Measurements from ENCODE around the gene PITX2.

PITX2 gene

DNA sequence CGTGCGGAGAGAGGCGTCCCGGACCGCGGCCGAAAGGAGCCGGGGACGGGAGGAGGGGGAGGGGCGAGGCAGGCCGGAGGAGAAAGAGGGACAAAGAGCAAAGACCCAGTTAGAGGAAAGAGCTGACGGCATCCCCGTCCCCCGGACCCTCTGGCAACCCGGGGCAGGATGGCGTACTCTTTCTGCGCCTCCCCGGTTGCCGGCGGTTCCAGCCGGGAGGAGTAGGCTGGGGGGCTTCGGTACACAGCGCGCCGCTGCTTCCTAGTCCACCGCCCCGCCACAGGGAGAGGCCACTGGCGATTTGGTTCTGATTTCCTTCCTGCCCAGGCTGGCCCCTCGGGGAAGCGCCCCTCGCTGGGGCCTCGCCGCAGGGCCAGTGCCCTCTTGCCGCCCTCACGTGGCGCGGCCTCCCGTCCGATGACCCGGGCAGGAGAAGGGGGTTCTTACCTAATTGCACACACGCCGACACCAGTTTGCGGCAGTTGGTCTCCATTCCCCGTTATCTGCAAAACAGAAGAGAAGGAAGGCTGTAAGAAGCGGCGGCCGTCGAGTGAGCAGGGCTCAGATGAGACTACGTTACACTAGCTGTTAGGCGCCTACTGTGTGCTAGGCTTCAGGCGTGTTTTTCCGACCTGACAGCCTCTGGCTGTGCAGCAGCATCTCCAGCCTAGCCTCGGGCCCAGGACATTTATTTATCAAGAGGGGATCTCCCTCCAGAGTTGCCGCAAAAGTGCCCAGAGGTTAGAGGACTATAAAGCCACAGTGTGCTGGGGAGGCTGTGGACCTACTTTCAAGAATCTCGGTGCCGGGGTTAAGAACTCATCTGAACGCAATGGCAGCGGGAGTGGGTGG is 9.9 kb upstream of the PITX2 start:
- H3K4me3 ChIP-seq (ENCODE audit: low read length) = no peak overlapping the region
- no peak for DNase-seq (ENCODE audit: low read depth)
- TF ChIP-seq, protein P1, sequence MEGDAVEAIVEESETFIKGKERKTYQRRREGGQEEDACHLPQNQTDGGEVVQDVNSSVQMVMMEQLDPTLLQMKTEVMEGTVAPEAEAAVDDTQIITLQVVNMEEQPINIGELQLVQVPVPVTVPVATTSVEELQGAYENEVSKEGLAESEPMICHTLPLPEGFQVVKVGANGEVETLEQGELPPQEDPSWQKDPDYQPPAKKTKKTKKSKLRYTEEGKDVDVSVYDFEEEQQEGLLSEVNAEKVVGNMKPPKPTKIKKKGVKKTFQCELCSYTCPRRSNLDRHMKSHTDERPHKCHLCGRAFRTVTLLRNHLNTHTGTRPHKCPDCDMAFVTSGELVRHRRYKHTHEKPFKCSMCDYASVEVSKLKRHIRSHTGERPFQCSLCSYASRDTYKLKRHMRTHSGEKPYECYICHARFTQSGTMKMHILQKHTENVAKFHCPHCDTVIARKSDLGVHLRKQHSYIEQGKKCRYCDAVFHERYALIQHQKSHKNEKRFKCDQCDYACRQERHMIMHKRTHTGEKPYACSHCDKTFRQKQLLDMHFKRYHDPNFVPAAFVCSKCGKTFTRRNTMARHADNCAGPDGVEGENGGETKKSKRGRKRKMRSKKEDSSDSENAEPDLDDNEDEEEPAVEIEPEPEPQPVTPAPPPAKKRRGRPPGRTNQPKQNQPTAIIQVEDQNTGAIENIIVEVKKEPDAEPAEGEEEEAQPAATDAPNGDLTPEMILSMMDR (conservative IDR thresholded peaks at IDR 0.05; ENCODE audit: low read length) = no peak

DNA sequence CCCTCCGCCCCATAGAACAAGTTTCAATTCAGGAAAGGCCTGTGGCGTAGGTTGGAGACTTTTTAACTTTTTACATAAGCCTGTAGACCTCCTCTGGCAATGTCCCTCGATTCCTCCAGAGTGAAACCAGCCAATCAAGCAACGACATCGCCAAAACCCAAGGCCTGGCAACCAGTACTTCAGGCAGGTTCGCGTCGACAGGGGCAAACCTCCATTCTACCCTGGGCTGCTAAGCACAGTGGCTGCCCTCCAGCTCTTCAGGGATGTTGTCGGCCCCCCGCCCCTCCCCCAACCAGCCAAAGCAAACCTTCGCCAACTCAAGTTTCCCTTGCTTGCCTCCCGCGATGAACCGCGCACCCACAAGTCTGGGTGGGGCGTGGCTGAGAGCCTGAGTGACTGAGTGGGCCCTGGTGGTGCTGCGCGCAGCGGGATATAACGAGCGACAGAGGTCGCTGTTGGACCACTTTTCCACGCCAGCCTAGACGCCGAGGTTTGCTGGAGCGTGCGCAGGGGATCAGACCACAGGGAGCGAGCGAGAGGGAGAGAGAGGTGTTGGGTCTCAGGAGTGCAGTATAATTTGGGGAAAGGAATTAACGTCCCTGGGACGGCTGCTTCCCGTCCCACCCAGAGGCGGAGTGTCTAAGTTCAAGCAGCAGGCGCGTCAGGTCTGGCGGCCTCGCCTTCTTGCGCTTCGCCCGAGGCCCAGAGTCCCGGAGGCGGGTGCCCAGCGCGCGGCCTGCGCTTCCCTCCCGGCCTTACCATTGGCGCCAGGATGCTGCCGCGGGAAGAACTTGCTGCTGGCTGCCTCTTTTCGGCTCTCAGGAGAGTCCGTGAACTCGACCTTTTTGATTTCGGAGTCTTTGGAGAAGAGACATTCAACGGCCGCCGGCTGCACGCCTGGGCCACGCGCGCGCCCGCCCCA is 9.0 kb upstream of the PITX2 start:
- DNase-seq (ENCODE audit: low read depth) = peak; percentile 70
- peak overlapping the region; percentile 20; the same call in 1 of the 2 replicates for H3K4me3 ChIP-seq (ENCODE audit: low read length)
- TF ChIP-seq, protein P1 (conservative IDR thresholded peaks at IDR 0.05; ENCODE audit: low read length) = peak; percentile 64

DNA sequence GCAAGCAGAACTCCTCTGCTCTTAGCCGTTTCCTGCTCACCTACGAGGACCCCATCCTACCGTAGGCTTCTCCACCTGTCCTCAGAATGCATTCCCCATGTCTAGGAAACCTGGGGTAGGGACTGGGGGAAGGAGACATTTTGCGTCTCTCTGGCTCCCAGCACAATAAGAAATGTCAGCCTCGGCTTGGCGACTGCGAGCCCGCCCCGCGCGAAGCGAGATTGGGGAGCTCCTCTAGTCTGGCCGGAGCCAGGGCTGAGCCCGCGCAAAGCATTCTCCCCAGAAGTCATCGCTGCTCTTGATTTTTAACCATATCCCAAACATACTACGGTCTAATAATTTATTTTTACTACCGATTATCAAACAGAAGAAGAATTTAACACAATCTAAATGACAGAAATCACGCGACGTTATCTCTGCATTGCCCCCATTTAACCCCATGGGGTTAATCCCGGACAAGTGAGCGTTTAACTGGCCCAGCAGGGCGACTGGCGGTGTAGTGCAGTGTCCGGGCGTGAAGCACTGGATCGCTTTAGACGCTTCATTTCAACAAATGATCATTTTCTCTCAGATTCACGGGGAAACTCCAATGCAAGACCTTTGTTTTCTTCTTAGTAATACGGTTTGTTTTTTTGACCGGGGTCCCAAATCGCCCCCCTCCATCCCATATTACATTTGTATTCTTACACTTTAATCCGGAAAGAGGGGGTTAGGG is 8.0 kb upstream of the PITX2 start:
- DNase-seq (ENCODE audit: low read depth) = no peak
- no peak overlapping the region for H3K4me3 ChIP-seq (ENCODE audit: low read length)
- TF ChIP-seq, protein P1 (conservative IDR thresholded peaks at IDR 0.05; ENCODE audit: low read length) = no peak

DNA sequence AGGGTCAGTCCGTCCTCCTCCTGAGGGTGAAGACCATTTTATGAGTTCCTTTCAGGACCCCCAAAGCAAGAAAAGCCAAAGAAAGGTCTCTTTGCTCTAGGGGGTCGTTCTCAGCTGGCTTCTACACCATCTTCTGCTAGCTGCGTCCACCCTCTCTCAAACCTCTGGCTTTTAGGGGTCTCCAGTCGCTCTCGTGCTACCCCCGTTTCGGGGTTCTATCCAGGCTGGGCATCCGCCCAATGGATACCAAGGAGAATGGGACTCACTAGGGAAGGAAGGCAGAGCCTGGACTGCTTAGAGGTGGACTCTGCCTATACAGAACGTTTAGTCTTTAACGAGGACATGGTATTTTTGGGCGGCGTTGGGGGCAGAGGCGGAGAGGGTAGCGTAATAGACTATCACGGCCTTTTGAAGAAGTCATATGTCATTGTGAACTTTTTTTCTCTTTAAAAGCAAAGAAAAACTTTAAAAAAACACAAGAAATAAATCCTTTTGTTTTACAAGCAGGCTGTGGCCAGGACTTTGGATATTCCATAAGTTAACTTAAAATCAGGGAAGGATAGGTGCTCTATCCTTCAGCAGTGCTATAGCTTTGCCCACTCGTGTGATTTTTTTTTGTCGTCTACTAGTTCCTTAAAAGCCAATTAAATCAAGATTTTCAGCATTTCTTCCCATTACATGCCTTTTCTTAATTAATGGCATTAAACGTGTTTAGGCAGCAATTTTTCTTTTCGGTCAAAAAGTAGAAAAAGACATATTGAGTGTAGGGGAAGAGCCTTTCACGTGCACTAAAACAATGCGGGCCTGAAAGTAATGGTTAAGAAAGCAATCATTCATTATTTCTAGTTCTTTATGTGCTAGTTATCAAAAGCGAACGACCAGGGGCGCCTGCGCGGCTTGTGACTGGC is 7.2 kb upstream of the PITX2 start:
- no peak for DNase-seq (ENCODE audit: low read depth)
- H3K4me3 ChIP-seq (ENCODE audit: low read length) = no peak overlapping the region
- TF ChIP-seq, protein P1 (conservative IDR thresholded peaks at IDR 0.05; ENCODE audit: low read length) = no peak

DNA sequence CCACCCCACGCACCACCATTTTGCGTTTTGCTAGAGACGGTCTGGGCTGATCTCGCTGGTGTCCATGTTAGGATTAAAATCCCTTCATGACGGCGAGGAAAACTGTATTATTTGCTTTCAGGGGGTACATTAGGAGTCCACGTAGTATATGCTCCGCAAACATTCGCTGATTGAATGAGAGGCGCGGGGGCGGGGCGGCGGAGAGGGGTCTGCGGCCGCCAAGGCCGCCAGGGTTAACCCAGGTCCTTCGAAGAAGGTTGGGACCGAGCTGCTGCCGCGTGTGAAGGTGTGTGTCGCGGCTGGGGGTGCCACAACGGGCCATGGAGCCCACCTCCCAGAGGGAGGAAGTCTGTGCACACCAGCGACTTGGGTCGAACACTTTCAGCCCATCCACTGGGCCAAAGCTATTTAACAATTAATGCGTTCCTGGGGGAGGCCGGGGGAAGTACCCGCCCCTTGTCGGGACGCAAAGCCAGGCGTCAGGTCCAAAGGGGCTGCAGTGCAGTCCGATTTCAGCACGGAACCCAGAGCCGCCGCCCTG is 6.4 kb upstream of the PITX2 start:
- TF ChIP-seq, protein P1 (conservative IDR thresholded peaks at IDR 0.05; ENCODE audit: low read length) = no peak
- no peak for DNase-seq (ENCODE audit: low read depth)
- no peak overlapping the region for H3K4me3 ChIP-seq (ENCODE audit: low read length)
